ENCODE measurements around the gene LBX1.

GRCh38 chr10:101231092-101231491 is 1.8 kb upstream of the LBX1 start:
- TF ChIP-seq, protein P1, sequence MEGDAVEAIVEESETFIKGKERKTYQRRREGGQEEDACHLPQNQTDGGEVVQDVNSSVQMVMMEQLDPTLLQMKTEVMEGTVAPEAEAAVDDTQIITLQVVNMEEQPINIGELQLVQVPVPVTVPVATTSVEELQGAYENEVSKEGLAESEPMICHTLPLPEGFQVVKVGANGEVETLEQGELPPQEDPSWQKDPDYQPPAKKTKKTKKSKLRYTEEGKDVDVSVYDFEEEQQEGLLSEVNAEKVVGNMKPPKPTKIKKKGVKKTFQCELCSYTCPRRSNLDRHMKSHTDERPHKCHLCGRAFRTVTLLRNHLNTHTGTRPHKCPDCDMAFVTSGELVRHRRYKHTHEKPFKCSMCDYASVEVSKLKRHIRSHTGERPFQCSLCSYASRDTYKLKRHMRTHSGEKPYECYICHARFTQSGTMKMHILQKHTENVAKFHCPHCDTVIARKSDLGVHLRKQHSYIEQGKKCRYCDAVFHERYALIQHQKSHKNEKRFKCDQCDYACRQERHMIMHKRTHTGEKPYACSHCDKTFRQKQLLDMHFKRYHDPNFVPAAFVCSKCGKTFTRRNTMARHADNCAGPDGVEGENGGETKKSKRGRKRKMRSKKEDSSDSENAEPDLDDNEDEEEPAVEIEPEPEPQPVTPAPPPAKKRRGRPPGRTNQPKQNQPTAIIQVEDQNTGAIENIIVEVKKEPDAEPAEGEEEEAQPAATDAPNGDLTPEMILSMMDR (IDR thresholded peaks at IDR 0.05), result no peak
- TF ChIP-seq ZFX (IDR thresholded peaks at IDR 0.05; ENCODE audit: borderline replicate concordance), result no peak
